B cell (primary cell): Measurements from ENCODE around the gene SPRY4. TPM values are rescaled to one million over a fixed set of nuclear protein-coding genes. Genes with fewer than 3 reads are reported as not detected.
A peak's percentile ranks its signal among the peaks of the same experiment; 100 is the strongest.

Experiments
- ATAC-seq: fragments of 200-7000 bp; cut with Tn5 transposase; one replicate; pipeline ENCODE4 v1.10.0; 2021; ENCODE audit warnings: low read depth, mild to moderate bottlenecking, moderate number of reproducible peaks, moderate library complexity
- CTCF ChIA-PET: fragments of 350-600 bp; sonication (Branson Sonifier 250); formaldehyde crosslinking; loops from one replicate; lab custom pipeline; 2021; ENCODE audit warnings: antibody characterized with exemption, inconsistent platforms; lab: Charles Lee
- POLR2A ChIA-PET: fragments of 350-600 bp; sonication (Branson Sonifier 250); formaldehyde crosslinking; loops from one replicate; lab custom pipeline; 2021; ENCODE audit warnings: antibody characterized with exemption; lab: Charles Lee
- DNase-seq: peaks from one replicate; pipeline ENCODE4 v3.0.0; 2013
- H2AFZ ChIP-seq: 2 replicates; pipeline ENCODE4 v1.6.1; 2012; ENCODE audit warnings: mild to moderate bottlenecking, low read depth, low read length; ENCODE audit not compliant: insufficient read depth, poor library complexity, severe bottlenecking
- H3K27ac ChIP-seq, 2 donors: 1 replicate in 1 of 2; 2 replicates in 1 of 2; pipeline ENCODE4 v1.5.1; 2012 to 2013; ENCODE audit warnings: low read length in 2 of 2, mild to moderate bottlenecking in 2 of 2, moderate library complexity in 1 of 2
- H3K27me3 ChIP-seq, 4 experiments: fragments of 200-600 bp in 1 of 4; sonication (generic) in 1 of 4; replicated peaks in 1 of 4; 1 replicate in 2 of 4; 2 replicates in 2 of 4; pipeline versions ENCODE4 v1.6.1 to v1.7.0; 2013 to 2016; ENCODE audit warnings: low read length in 3 of 4, mild to moderate bottlenecking in 2 of 4, mixed read lengths in 1 of 4, moderate library complexity in 1 of 4; ENCODE audit not compliant: insufficient read depth in 4 of 4, control insufficient read depth in 3 of 4; ENCODE audit errors: control extremely low read depth in 1 of 4
- H3K36me3 ChIP-seq, 2 experiments: replicated peaks in 1 of 2; 1 replicate in 1 of 2; 2 replicates in 1 of 2; pipeline versions ENCODE4 v1.6.1 to v1.7.1; 2013; ENCODE audit warnings: low read length in 1 of 2; ENCODE audit not compliant: insufficient read depth in 2 of 2, control insufficient read depth in 1 of 2; ENCODE audit errors: control extremely low read depth in 1 of 2, extremely low read depth in 1 of 2
- H3K4me1 ChIP-seq, 2 donors: fragments of 200-600 bp in 1 of 2; sonication (generic) in 1 of 2; 1 replicate in 1 of 2; 2 replicates in 1 of 2; pipeline versions ENCODE4 v1.5.1 to v1.6.1; 2013 to 2017; ENCODE audit warnings: low read length in 2 of 2; ENCODE audit not compliant: control insufficient read depth in 2 of 2, insufficient read depth in 2 of 2
- H3K4me2 ChIP-seq: replicated peaks from 2 replicates; pipeline ENCODE3; 2012; ENCODE audit warnings: mild to moderate bottlenecking, low read depth, low read length; ENCODE audit not compliant: poor library complexity, severe bottlenecking
- H3K4me3 ChIP-seq, 5 experiments: fragments of 200-600 bp in 1 of 5; sonication (generic) in 1 of 5; 1 replicate in 3 of 5; 2 replicates in 2 of 5; pipeline versions ENCODE4 v1.5.1 to v1.7.0; 2011 to 2016; ENCODE audit warnings: low read length in 4 of 5, mild to moderate bottlenecking in 4 of 5, low read depth in 2 of 5, control low read depth in 1 of 5, moderate library complexity in 1 of 5; ENCODE audit not compliant: insufficient read depth in 1 of 5; ENCODE audit errors: control extremely low read depth in 1 of 5, extremely low read depth in 1 of 5
- H3K79me2 ChIP-seq: fragments of 200-600 bp; sonication (generic); one replicate; pipeline ENCODE4 v1.6.0; 2016; ENCODE audit warnings: low read length; ENCODE audit not compliant: control insufficient read depth, insufficient read depth
- H3K9ac ChIP-seq: fragments of 200-600 bp; sonication (generic); 2 replicates; pipeline ENCODE4 v1.6.1; 2017; ENCODE audit warnings: mild to moderate bottlenecking, low read length, moderate library complexity
- H3K9me3 ChIP-seq, 3 donors: one replicate each; pipeline versions ENCODE4 v1.6.1 to v1.7.1; 2013; ENCODE audit warnings: low read length in 2 of 3; ENCODE audit not compliant: control insufficient read depth in 2 of 3, insufficient read depth in 1 of 3; ENCODE audit errors: control extremely low read depth in 1 of 3
- H4K20me1 ChIP-seq: 2 replicates; pipeline ENCODE4 v1.6.0; 2012; ENCODE audit warnings: mild to moderate bottlenecking, low read length; ENCODE audit not compliant: insufficient read depth, control insufficient read depth, poor library complexity, severe bottlenecking
- H3K27ac Mint-ChIP-seq: one replicate; pipeline ENCODE4 v1.8.0; 2021; ENCODE audit warnings: mixed read lengths
- H3K27me3 Mint-ChIP-seq: one replicate; pipeline ENCODE4 v1.8.0; 2021; ENCODE audit warnings: mixed read lengths
- H3K4me1 Mint-ChIP-seq: one replicate; pipeline ENCODE4 v1.8.0; 2021; ENCODE audit warnings: mixed read lengths
- H3K4me3 Mint-ChIP-seq: one replicate; pipeline ENCODE4 v1.8.0; 2021; ENCODE audit warnings: mixed read lengths
- H3K9me3 Mint-ChIP-seq: one replicate; pipeline ENCODE4 v1.8.0; 2022; ENCODE audit warnings: mixed read lengths; ENCODE audit not compliant: insufficient read depth
- CTCF ChIP-seq: fragments of 200-600 bp; IDR thresholded peaks from one replicate; pipeline ENCODE4 v1.8.0; 2022; ENCODE audit warnings: antibody characterized with exemption, mild to moderate bottlenecking
- EZH2 ChIP-seq: IDR thresholded peaks from 2 replicates; pipeline ENCODE4 v1.6.1; 2012; ENCODE audit warnings: borderline replicate concordance, low read depth, mild to moderate bottlenecking, moderate library complexity, low read length; ENCODE audit not compliant: insufficient read depth, poor library complexity, severe bottlenecking
- WGBS: methylation state at CpG from one replicate; pipeline ENCODE4 v1.1.5; 2013; ENCODE audit warnings: missing lambda C conversion rate; ENCODE audit not compliant: insufficient coverage; 5-methylcytosine and 5-hydroxymethylcytosine counted together
- intact Hi-C: fragments of 100-400 bp; cut with micrococcal nuclease; formaldehyde crosslinking; loops from one replicate; pipeline ENCODE4 v1.10.0; 2022
- polyA plus RNA-seq: library from polyadenylated mRNA; depleted of rRNA; stranded (reverse); fragments of >200 nt; gene quantifications from 2 replicates; pipeline ENCODE4 v1.2.3, GENCODE V29; 2012
- total RNA-seq, 2 donors: library from RNA; stranded (reverse); fragments of 120-200 nt in 1 of 2; gene quantifications; 1 replicate in 1 of 2; 2 replicates in 1 of 2; pipeline versions ENCODE4 v1.2.3 to v1.2.4, GENCODE V29; 2013 to 2022

Gene SPRY4
- total and polyA plus RNA-seq, 2 donors (not counting 1 experiment from before 2014, with no cell fraction given) = 0.06 TPM; not detected in 1

- Mint-ChIP-seq H3K4me1 (peaks cover 6% of the 10 kb centered on the region), H3K9me3 (no peaks in the 10 kb centered on the region), H3K4me3 (no peak overlapping the region), H3K27ac (no peak overlapping the region), H3K27me3 (peaks cover 9% of the 10 kb centered on the region)
- H3K9ac ChIP-seq = no peak overlapping the region
- WGBS = 40% methylated on average over 1 of the region's 5 CpGs
- no peaks in the 10 kb centered on the region for H3K36me3 ChIP-seq
- H3K27me3 ChIP-seq = no peaks in the 10 kb centered on the region
- peak overlapping the region; percentile 23 for H2AFZ ChIP-seq
- TF ChIP-seq EZH2 (no peak), CTCF (no peak)
- CTCF ChIA-PET = no interaction called here
- H3K79me2 ChIP-seq = no peaks in the 10 kb centered on the region
- H3K27ac ChIP-seq = no peak overlapping the region
- H3K4me1 ChIP-seq = peaks cover 0 to 5% of the 10 kb centered on the region in 2 donors
- intact Hi-C loops = no loop called here
- DNase-seq (no peak), ATAC-seq (no peak)
- H3K4me3 ChIP-seq = no peak overlapping the region
- no peaks in the 10 kb centered on the region for H4K20me1 ChIP-seq
- H3K9me3 ChIP-seq = peaks cover 0 to 4% (median 0%) of the 10 kb centered on the region in 3 donors
- H3K4me2 ChIP-seq = peak overlapping the region; percentile 51
- POLR2A ChIA-PET = no interaction called here
Observed at GRCh38 chr5:142287973-142288313, 36.9 kb downstream of the SPRY4 start.

GRCh38 chr5:142287096-142287972, 37.5 kb downstream of the SPRY4 start:
- WGBS = 83% methylated on average over 13 of the region's 17 CpGs
- POLR2A ChIA-PET = no interaction called here
- H2AFZ ChIP-seq = peak overlapping the region; percentile 23

More at GRCh38 chr5:142287096-142287972, 37.5 kb downstream of the SPRY4 start:
- no peaks in the 10 kb centered on the region for H3K36me3 ChIP-seq
- Mint-ChIP-seq H3K27ac (no peak overlapping the region), H3K9me3 (no peaks in the 10 kb centered on the region), H3K27me3 (peaks cover 9% of the 10 kb centered on the region), H3K4me1 (peaks cover 6% of the 10 kb centered on the region), H3K4me3 (no peak overlapping the region)
- CTCF ChIA-PET = no interaction called here
- TF ChIP-seq CTCF = no peak
- TF ChIP-seq EZH2 = no peak
- H3K4me1 ChIP-seq = peaks cover 0 to 5% of the 10 kb centered on the region in 2 donors
- no peak for DNase-seq
- no peaks in the 10 kb centered on the region for H3K27me3 ChIP-seq
- peaks cover 0 to under 1% (median 0%) of the 10 kb centered on the region in 3 donors for H3K9me3 ChIP-seq
- H3K4me2 ChIP-seq = peak overlapping the region; percentile 51
- intact Hi-C loops = no loop called here
- no peak overlapping the region for H3K9ac ChIP-seq
- H3K27ac ChIP-seq = no peak overlapping the region
- no peaks in the 10 kb centered on the region for H4K20me1 ChIP-seq
- H3K79me2 ChIP-seq = no peaks in the 10 kb centered on the region
- no peak overlapping the region for H3K4me3 ChIP-seq
- ATAC-seq = no peak
